CD14-positive monocyte (primary cell): ENCODE results near the gene PPP4R3C. TPM values are rescaled to one million over a fixed set of nuclear protein-coding genes. Genes with fewer than 3 reads are reported as not detected.

Source experiments
- DNase-seq, 3 donors: peaks; one replicate each; pipeline ENCODE4 v3.0.0-alpha.2; 2011 to 2022
- H2AFZ ChIP-seq: 2 replicates; pipeline ENCODE4 v1.6.0; 2012; ENCODE audit warnings: mild to moderate bottlenecking, low read depth, low read length, inconsistent platforms; ENCODE audit not compliant: insufficient read depth, poor library complexity, severe bottlenecking
- H3K27ac ChIP-seq, 2 donors: 1 replicate in 1 of 2; 2 replicates in 1 of 2; pipeline ENCODE4 v1.5.1; 2012 to 2013; ENCODE audit warnings: low read length in 2 of 2, control low read depth in 1 of 2, inconsistent platforms in 1 of 2, low read depth in 1 of 2, mild to moderate bottlenecking in 1 of 2
- H3K27me3 ChIP-seq, 2 donors: one replicate each; pipeline versions ENCODE4 v1.6.0 to v1.6.1; 2011 to 2013; ENCODE audit warnings: low read length in 2 of 2; ENCODE audit not compliant: control insufficient read depth in 2 of 2, insufficient read depth in 2 of 2
- H3K36me3 ChIP-seq, 2 donors: replicated peaks in 1 of 2; 1 replicate in 1 of 2; 2 replicates in 1 of 2; pipeline versions ENCODE4 v1.5.1 to v1.6.1; 2012 to 2013; ENCODE audit warnings: low read length in 2 of 2, control low read depth in 1 of 2, inconsistent platforms in 1 of 2, mild to moderate bottlenecking in 1 of 2; ENCODE audit not compliant: insufficient read depth in 2 of 2, control insufficient read depth in 1 of 2
- H3K4me1 ChIP-seq, 2 donors: 1 replicate in 1 of 2; 2 replicates in 1 of 2; pipeline versions ENCODE4 v1.5.1 to v1.6.1; 2012 to 2013; ENCODE audit warnings: low read length in 2 of 2, control low read depth in 1 of 2, inconsistent platforms in 1 of 2, mild to moderate bottlenecking in 1 of 2, moderate library complexity in 1 of 2; ENCODE audit not compliant: insufficient read depth in 2 of 2, control insufficient read depth in 1 of 2
- H3K4me2 ChIP-seq: replicated peaks from 2 replicates; pipeline ENCODE3; 2012; ENCODE audit warnings: low read length, moderate library complexity, mild to moderate bottlenecking; ENCODE audit not compliant: poor library complexity, severe bottlenecking; ENCODE audit errors: extremely low read depth
- H3K4me3 ChIP-seq, 3 experiments: fragments of 200-600 bp in 1 of 3; sonication (generic) in 1 of 3; replicated peaks in 1 of 3; 1 replicate in 2 of 3; 2 replicates in 1 of 3; pipeline ENCODE4 v1.5.1; 2011 to 2013; ENCODE audit warnings: low read length in 3 of 3, mild to moderate bottlenecking in 3 of 3, control low read depth in 2 of 3, low read depth in 2 of 3, inconsistent platforms in 1 of 3, moderate library complexity in 1 of 3
- H3K79me2 ChIP-seq: 2 replicates; pipeline ENCODE4 v1.6.0; 2012; ENCODE audit warnings: mild to moderate bottlenecking, control low read depth, inconsistent platforms, low read length, moderate library complexity; ENCODE audit not compliant: insufficient read depth
- H3K9ac ChIP-seq: 2 replicates; pipeline ENCODE4 v1.6.0; 2017; ENCODE audit warnings: low read length, mild to moderate bottlenecking; ENCODE audit not compliant: insufficient read depth, poor library complexity, severe bottlenecking
- H3K9me3 ChIP-seq, 2 donors: replicated peaks in 1 of 2; 1 replicate in 1 of 2; 2 replicates in 1 of 2; pipeline versions ENCODE4 v1.5.1 to v1.6.1; 2012 to 2013; ENCODE audit warnings: low read length in 2 of 2, control low read depth in 1 of 2; ENCODE audit not compliant: control insufficient read depth in 1 of 2, insufficient read depth in 1 of 2
- H4K20me1 ChIP-seq: 2 replicates; pipeline ENCODE4 v1.6.0; 2012; ENCODE audit warnings: mild to moderate bottlenecking, low read length, control low read depth, moderate library complexity; ENCODE audit not compliant: insufficient read depth
- H3K27ac Mint-ChIP-seq, 7 donors: one replicate each; pipeline ENCODE4 v1.8.0; 2020; ENCODE audit warnings: mild to moderate bottlenecking in 7 of 7, mixed read lengths in 7 of 7, moderate library complexity in 6 of 7, inconsistent platforms in 2 of 7
- H3K27me3 Mint-ChIP-seq, 3 donors: one replicate each; pipeline ENCODE4 v1.8.0; 2021 to 2022; ENCODE audit warnings: low read depth in 3 of 3, mild to moderate bottlenecking in 3 of 3, mixed read lengths in 3 of 3, moderate library complexity in 3 of 3, inconsistent platforms in 1 of 3
- H3K36me3 Mint-ChIP-seq, 2 donors: one replicate each; pipeline ENCODE4 v1.8.0; 2020; ENCODE audit warnings: mixed read lengths in 2 of 2, inconsistent platforms in 1 of 2, mild to moderate bottlenecking in 1 of 2
- H3K4me1 Mint-ChIP-seq: one replicate; pipeline ENCODE4 v1.8.0; 2020; ENCODE audit warnings: mild to moderate bottlenecking, mixed read lengths
- H3K4me3 Mint-ChIP-seq, 2 donors: one replicate each; pipeline ENCODE4 v1.8.0; 2020; ENCODE audit warnings: mild to moderate bottlenecking in 2 of 2, mixed read lengths in 2 of 2, moderate library complexity in 1 of 2
- H3K9me3 Mint-ChIP-seq, 7 donors: one replicate each; pipeline ENCODE4 v1.8.0; 2020 to 2022; ENCODE audit warnings: mixed read lengths in 7 of 7, mild to moderate bottlenecking in 6 of 7, moderate library complexity in 6 of 7, inconsistent platforms in 2 of 7
- WGBS: methylation state at CpG from one replicate; pipeline ENCODE4 v1.1.5; 2013; ENCODE audit warnings: missing lambda C conversion rate; ENCODE audit not compliant: insufficient coverage; 5-methylcytosine and 5-hydroxymethylcytosine counted together
- intact Hi-C, 2 donors: fragments of 100-400 bp; cut with micrococcal nuclease; formaldehyde crosslinking; loops; one replicate each; pipeline versions ENCODE4 v1.15.0 to v1.15.1; 2023
- polyA plus RNA-seq, 3 donors: library from polyadenylated mRNA; depleted of rRNA in 1 of 3; unstranded in 2 of 3; stranded (reverse) in 1 of 3; fragments of 300-500 nt in 2 of 3; fragments of >200 nt in 1 of 3; fragmentation: Illumina TruSeq in 2 of 3; gene quantifications; 1 replicate in 2 of 3; 2 replicates in 1 of 3; pipeline ENCODE4 v1.2.3, GENCODE V29; 2012 to 2021
- TF ChIP-seq, protein P1 (sequence below): fragments of 200-600 bp; IDR thresholded peaks from one replicate; pipeline ENCODE4 v1.8.0; 2022; ENCODE audit warnings: antibody characterized with exemption, mild to moderate bottlenecking

The PPP4R3C gene
- polyA plus RNA-seq, 3 donors: not detected

GRCh38 chrX:27439771-27440170 is 23.4 kb downstream of the PPP4R3C start:
- Histone ChIP-seq H3K4me2 (no peak overlapping the region), H3K79me2 (no peaks in the 10 kb centered on the region), H2AFZ (no peak overlapping the region), H3K9ac (no peak overlapping the region), H3K4me1 (no peaks in the 10 kb centered on the region), H3K9me3 (peaks cover 0 to 13% of the 10 kb centered on the region in 2 donors), H3K4me3 (no peak overlapping the region), H3K27me3 (no peaks in the 10 kb centered on the region), H4K20me1 (no peaks in the 10 kb centered on the region), H3K36me3 (no peaks in the 10 kb centered on the region), H3K27ac (no peak overlapping the region)
- intact Hi-C loops: no loop called here
- no peak for DNase-seq
- Mint-ChIP-seq H3K4me1 (no peaks in the 10 kb centered on the region), H3K27ac (no peak overlapping the region), H3K4me3 (no peak overlapping the region), H3K27me3 (no peaks in the 10 kb centered on the region), H3K9me3 (peaks cover 0 to 18% (median 4%) of the 10 kb centered on the region in 7 donors), H3K36me3 (no peaks in the 10 kb centered on the region)
- WGBS: no CpG with 5 or more reads among the region's 2 CpGs
- TF ChIP-seq, protein P1, sequence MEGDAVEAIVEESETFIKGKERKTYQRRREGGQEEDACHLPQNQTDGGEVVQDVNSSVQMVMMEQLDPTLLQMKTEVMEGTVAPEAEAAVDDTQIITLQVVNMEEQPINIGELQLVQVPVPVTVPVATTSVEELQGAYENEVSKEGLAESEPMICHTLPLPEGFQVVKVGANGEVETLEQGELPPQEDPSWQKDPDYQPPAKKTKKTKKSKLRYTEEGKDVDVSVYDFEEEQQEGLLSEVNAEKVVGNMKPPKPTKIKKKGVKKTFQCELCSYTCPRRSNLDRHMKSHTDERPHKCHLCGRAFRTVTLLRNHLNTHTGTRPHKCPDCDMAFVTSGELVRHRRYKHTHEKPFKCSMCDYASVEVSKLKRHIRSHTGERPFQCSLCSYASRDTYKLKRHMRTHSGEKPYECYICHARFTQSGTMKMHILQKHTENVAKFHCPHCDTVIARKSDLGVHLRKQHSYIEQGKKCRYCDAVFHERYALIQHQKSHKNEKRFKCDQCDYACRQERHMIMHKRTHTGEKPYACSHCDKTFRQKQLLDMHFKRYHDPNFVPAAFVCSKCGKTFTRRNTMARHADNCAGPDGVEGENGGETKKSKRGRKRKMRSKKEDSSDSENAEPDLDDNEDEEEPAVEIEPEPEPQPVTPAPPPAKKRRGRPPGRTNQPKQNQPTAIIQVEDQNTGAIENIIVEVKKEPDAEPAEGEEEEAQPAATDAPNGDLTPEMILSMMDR: no peak

DNA sequence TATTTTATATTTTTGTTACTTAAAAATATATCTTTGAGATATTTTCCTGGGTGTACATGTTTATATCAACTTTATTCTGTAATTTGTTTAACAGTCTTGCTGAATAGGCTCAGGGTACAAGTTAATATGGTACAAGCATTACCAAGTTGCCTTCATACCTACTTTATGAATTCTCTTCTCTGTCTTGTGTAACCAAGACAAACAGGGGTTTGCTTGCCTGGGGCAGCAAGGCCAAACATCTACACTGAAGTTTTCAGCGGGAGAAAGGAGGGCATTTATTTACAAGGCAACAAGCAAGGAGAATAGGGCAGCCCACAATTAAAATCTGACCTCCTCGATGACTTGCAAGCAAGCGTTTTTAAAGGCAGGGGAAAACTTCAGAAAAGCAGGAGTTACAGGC is 24.2 kb downstream of the PPP4R3C start:
- no peaks in the 10 kb centered on the region for H4K20me1 ChIP-seq
- H3K4me1 ChIP-seq: no peaks in the 10 kb centered on the region
- H3K36me3 Mint-ChIP-seq: no peaks in the 10 kb centered on the region
- H3K4me3 ChIP-seq: no peak overlapping the region
- H3K9me3 ChIP-seq: peaks cover 0 to 9% of the 10 kb centered on the region in 2 donors
- TF ChIP-seq, protein P1: no peak
- H3K4me1 Mint-ChIP-seq: no peaks in the 10 kb centered on the region
- no peaks in the 10 kb centered on the region for H3K36me3 ChIP-seq
- H3K27ac Mint-ChIP-seq: no peak overlapping the region
- DNase-seq: no peak
- H3K9ac ChIP-seq: no peak overlapping the region
- no CpG with 5 or more reads among the region's 3 CpGs for WGBS
- H3K79me2 ChIP-seq: no peaks in the 10 kb centered on the region
- H3K27me3 Mint-ChIP-seq: no peaks in the 10 kb centered on the region
- no peak overlapping the region for H3K4me3 Mint-ChIP-seq
- no peak overlapping the region for H2AFZ ChIP-seq
- no peaks in the 10 kb centered on the region for H3K27me3 ChIP-seq
- peaks cover 0 to 14% (median 3%) of the 10 kb centered on the region in 7 donors for H3K9me3 Mint-ChIP-seq
- intact Hi-C loops: no loop called here
- no peak overlapping the region for H3K27ac ChIP-seq
- H3K4me2 ChIP-seq: no peak overlapping the region
